Activated naive CD4-positive, alpha-beta T cell treated with anti-CD3 and anti-CD28 coated beads for 36 hours (primary cell): ENCODE results near the gene WDR44. TPM values are rescaled to one million over a fixed set of nuclear protein-coding genes. Genes with fewer than 3 reads are reported as not detected.
A peak's percentile ranks its signal among the peaks of the same experiment; 100 is the strongest.

ENCODE experiments used
- microRNA-seq: library from miRNA; unstranded; fragments of <30 nt; microRNA quantifications from one replicate; pipeline ENCODE4 v1.2.0, GENCODE V29; 2022; ENCODE audit warnings: borderline microRNAs expressed, borderline replicate concordance
- total RNA-seq, 2 experiments: library from RNA; stranded (reverse); gene quantifications; one replicate each; pipeline ENCODE4 v1.2.3, GENCODE V29; 2021

The WDR44 gene
- total RNA-seq, 2 experiments from 2014 or later: 4.0 to 5.4 TPM

Small RNA genes lying within 50 kb of the gene (microRNA-seq; reads per million reads assigned to microRNA genes)
- gene MIR1277: 30.2 reads per million, percentile 43 among the genes with 10 or more reads in this experiment

Other genes with a start within 250 kb of the WDR44 start
- gene KLHL13, start 229.3 kb upstream of the WDR44 start, total RNA-seq: 1 to 10 TPM; 1.3 to 1.5 TPM
- 10 to 100 TPM; 32.8 to 34.8 TPM for gene DOCK11, start 149.7 kb downstream of the WDR44 start, total RNA-seq